ENCODE measurements around the gene PGLYRP2.

GRCh38 chr19:15425321-15425950 lies 53.9 kb downstream of the PGLYRP2 start:
- TF ChIP-seq POLR2A (IDR thresholded peaks at IDR 0.05; ENCODE audit: low read depth, low read length), result no peak
- TF ChIP-seq TAF1 (IDR thresholded peaks at IDR 0.05; ENCODE audit: borderline replicate concordance, low read depth, low read length), result no peak
- no peak for TF ChIP-seq POLR2AphosphoS5 (IDR thresholded peaks at IDR 0.05; ENCODE audit: low read depth, low read length)
